Fibroblast of skin of scalp (primary cell): Measurements from ENCODE around the gene CCDC12. TPM values are rescaled to one million over a fixed set of nuclear protein-coding genes. Genes with fewer than 3 reads are reported as not detected.
A peak's percentile ranks its signal among the peaks of the same experiment; 100 is the strongest.

Source experiments
- DNase-seq: peaks from one replicate; pipeline ENCODE4 v3.0.0-alpha.2; 2013
- polyA plus RNA-seq, 2 experiments: library from polyadenylated mRNA; unstranded; fragments of 120-200 nt; gene quantifications; one replicate each; pipeline ENCODE4 v1.2.1, GENCODE V29; 2013; ENCODE audit not compliant: insufficient read length in 2 of 2

The CCDC12 gene
- polyA plus RNA-seq (2013, experiment 1 of 2; ENCODE audit: insufficient read length), result 31.6 TPM
- polyA plus RNA-seq (2013, experiment 2 of 2; ENCODE audit: insufficient read length), result 26.0 TPM

GRCh38 chr3:46976326-46977190, at the start of gene CCDC12:
Gene CCDC12 (minus strand): TSS chr3:46976745. CDS start chr3:46976732, 13 bp downstream.
- peak; percentile 100 for DNase-seq

- peak; percentile 29 for DNase-seq
Measured at GRCh38 chr3:47024932-47025331, 48.4 kb upstream of the CCDC12 start.

- DNase-seq, result no peak
Measured at GRCh38 chr3:47022641-47023071, 46.1 kb upstream of the CCDC12 start.

- DNase-seq, result no peak
Measured at GRCh38 chr3:47020311-47020710, 43.8 kb upstream of the CCDC12 start.

- no peak for DNase-seq
Measured at GRCh38 chr3:47019201-47019600, 42.7 kb upstream of the CCDC12 start.

GRCh38 chr3:47018269-47018611, 41.7 kb upstream of the CCDC12 start:
- DNase-seq, result no peak

- peak; percentile 85 for DNase-seq
Measured at GRCh38 chr3:47017504-47018268, 41.1 kb upstream of the CCDC12 start.

- DNase-seq, result peak; percentile 82
Measured at GRCh38 chr3:47016934-47017435, 40.4 kb upstream of the CCDC12 start.

GRCh38 chr3:47016086-47016933, 39.8 kb upstream of the CCDC12 start:
- DNase-seq, result no peak

- DNase-seq, result no peak
Measured at GRCh38 chr3:47015151-47015550, 38.6 kb upstream of the CCDC12 start.

- DNase-seq, result no peak
Measured at GRCh38 chr3:47014036-47014435, 37.5 kb upstream of the CCDC12 start.

GRCh38 chr3:47013231-47013630, 36.7 kb upstream of the CCDC12 start:
- DNase-seq, result no peak

GRCh38 chr3:47012342-47013230, 36.0 kb upstream of the CCDC12 start:
- no peak for DNase-seq

- no peak for DNase-seq
Measured at GRCh38 chr3:47011371-47011770, 34.8 kb upstream of the CCDC12 start.

- no peak for DNase-seq
Measured at GRCh38 chr3:47010910-47011309, 34.4 kb upstream of the CCDC12 start.

GRCh38 chr3:47010111-47010712, 33.7 kb upstream of the CCDC12 start:
- no peak for DNase-seq

- DNase-seq, result peak; percentile 95
Measured at GRCh38 chr3:47009225-47010110, 32.9 kb upstream of the CCDC12 start.

GRCh38 chr3:47008851-47009224, 32.3 kb upstream of the CCDC12 start:
- no peak for DNase-seq

GRCh38 chr3:47008234-47008796, 31.8 kb upstream of the CCDC12 start:
- DNase-seq, result no peak
